HCT116 (cell line): ENCODE data around the gene PLCD1. TPM values are rescaled to one million over a fixed set of nuclear protein-coding genes. Genes with fewer than 3 reads are reported as not detected.

Source experiments
- ATAC-seq: fragments of 200-7000 bp; cut with Tn5 transposase; 2 replicates; pipeline ENCODE4 v1.9.1; 2020; ENCODE audit warnings: mild to moderate bottlenecking, moderate library complexity
- BruUV-seq: library from RNA; stranded (reverse); fragments of 400-500 nt; replicated peaks from 2 replicates; lab custom pipeline; 2021; lab: Mats Ljungman, UMichigan
- CTCF ChIA-PET: fragments of 300-600 bp; sonication (Branson Sonifier 250); formaldehyde crosslinking; loops from one replicate; lab custom pipeline; 2021; ENCODE audit warnings: antibody characterized with exemption; lab: Charles Lee
- POLR2A ChIA-PET: fragments of 300-600, 350-600 bp; sonication (Branson Sonifier 250); formaldehyde crosslinking; loops from one replicate; lab custom pipeline; 2021; ENCODE audit warnings: antibody characterized with exemption; lab: Charles Lee
- RAD21 ChIA-PET, 2 experiments: fragments of 300-600 bp; sonication (Branson Sonifier 250); formaldehyde crosslinking; loops; one replicate each; lab custom pipeline; 2023; ENCODE audit warnings: low total read pairs in 2 of 2; ENCODE audit not compliant: uncharacterized antibody in 2 of 2, unreplicated experiment in 2 of 2, low non-redundant PET in 1 of 2; lab: Charles Lee
- DNase-seq: peaks from one replicate; pipeline ENCODE4 v3.0.0-alpha.2; 2010; ENCODE audit warnings: low read depth, low spot score
- H2AFZ ChIP-seq: fragments of 200-600 bp; shearing (Covaris generic), sonication (generic); 2 replicates; pipeline ENCODE4 v1.6.1; 2017; ENCODE audit warnings: low read depth, mixed run types, mixed read lengths, antibody characterized with exemption, low read length; ENCODE audit not compliant: poor library complexity, severe bottlenecking
- H3K27ac ChIP-seq: 2 replicates; pipeline ENCODE4 v1.5.1; 2012; ENCODE audit warnings: low read depth, low read length
- H3K27me3 ChIP-seq: fragments of 200-600 bp; sonication (generic); 2 replicates; pipeline ENCODE4 v1.6.1; 2016; ENCODE audit warnings: mixed run types, low read length, mixed read lengths; ENCODE audit not compliant: insufficient read depth
- H3K36me3 ChIP-seq, 2 experiments: fragments of 200-500 bp in 1 of 2; fragments of 200-600 bp in 1 of 2; sonication (Bioruptor generic) in 1 of 2; sonication (generic) in 1 of 2; 2 replicates each; pipeline versions ENCODE4 v1.5.1 to v1.6.1; 2014 to 2016; ENCODE audit warnings: low read length in 2 of 2, inconsistent platforms in 1 of 2, mixed read lengths in 1 of 2, mixed run types in 1 of 2; ENCODE audit not compliant: insufficient read depth in 2 of 2, control insufficient read depth in 1 of 2
- H3K4me1 ChIP-seq, 2 experiments: fragments of 200-600 bp in 1 of 2; sonication (generic) in 1 of 2; 2 replicates each; pipeline versions ENCODE4 v1.5.1 to v1.6.1; 2012 to 2017; ENCODE audit warnings: low read length in 2 of 2, inconsistent platforms in 1 of 2, mild to moderate bottlenecking in 1 of 2, mixed read lengths in 1 of 2, mixed run types in 1 of 2, moderate library complexity in 1 of 2; ENCODE audit not compliant: insufficient read depth in 2 of 2, control insufficient read depth in 1 of 2
- H3K4me2 ChIP-seq: fragments of 200-600 bp; sonication (generic); 2 replicates; pipeline ENCODE4 v1.6.1; 2017; ENCODE audit warnings: mixed run types, low read length, mixed read lengths
- H3K4me3 ChIP-seq, 2 experiments: fragments of 200-600 bp in 1 of 2; sonication (generic) in 1 of 2; replicated peaks in 1 of 2; 2 replicates each; pipeline ENCODE4 v1.5.1; 2011 to 2016; ENCODE audit warnings: low read length in 2 of 2, control low read depth in 1 of 2, low read depth in 1 of 2, mild to moderate bottlenecking in 1 of 2, mixed read lengths in 1 of 2, mixed run types in 1 of 2
- H3K79me2 ChIP-seq: fragments of 200-600 bp; sonication (generic); 2 replicates; pipeline ENCODE4 v1.6.1; 2017; ENCODE audit warnings: mild to moderate bottlenecking, mixed run types, low read length, moderate library complexity, mixed read lengths; ENCODE audit not compliant: insufficient read depth
- H3K9ac ChIP-seq: fragments of 200-600 bp; sonication (generic); 2 replicates; pipeline ENCODE4 v1.6.1; 2016; ENCODE audit warnings: low read length, mixed read lengths
- H3K9me2 ChIP-seq: fragments of 200-600 bp; sonication (generic), shearing (Covaris generic); 2 replicates; pipeline ENCODE4 v1.6.1; 2017; ENCODE audit warnings: mixed run types, mild to moderate bottlenecking, moderate library complexity; ENCODE audit not compliant: insufficient read depth
- H3K9me3 ChIP-seq, 2 experiments: fragments of 200-500 bp in 1 of 2; fragments of 200-600 bp in 1 of 2; sonication (Bioruptor generic) in 1 of 2; sonication (generic) in 1 of 2; 2 replicates each; pipeline ENCODE4 v1.6.1; 2014 to 2017; ENCODE audit warnings: low read length in 2 of 2, mixed read lengths in 2 of 2, inconsistent platforms in 1 of 2, low read depth in 1 of 2, mild to moderate bottlenecking in 1 of 2, mixed run types in 1 of 2, moderate library complexity in 1 of 2; ENCODE audit not compliant: control insufficient read depth in 1 of 2, insufficient read depth in 1 of 2
- H4K20me1 ChIP-seq: fragments of 200-600 bp; sonication (generic), shearing (Covaris generic); 2 replicates; pipeline ENCODE4 v1.6.1; 2017; ENCODE audit warnings: mixed run types, mild to moderate bottlenecking, moderate library complexity; ENCODE audit not compliant: insufficient read depth
- ATF3 ChIP-seq: IDR thresholded peaks from 2 replicates; pipeline ENCODE4 v1.6.1; 2012
- CEBPB ChIP-seq: IDR thresholded peaks from 2 replicates; pipeline ENCODE4 v1.6.1; 2012; ENCODE audit warnings: low read depth
- CTCF ChIP-seq, 3 experiments: fragments of 200-600 bp in 1 of 3; sonication (generic) in 1 of 3; IDR thresholded peaks in 2 of 3; conservative IDR thresholded peaks in 1 of 3; 2 replicates each; pipeline ENCODE4 v1.5.1; 2012 to 2017; ENCODE audit warnings: low read depth in 2 of 3, low read length in 2 of 3, antibody characterized with exemption in 1 of 3, borderline replicate concordance in 1 of 3, control low read depth in 1 of 3, mild to moderate bottlenecking in 1 of 3, mixed read lengths in 1 of 3, mixed run types in 1 of 3, moderate library complexity in 1 of 3; ENCODE audit not compliant: insufficient read depth in 1 of 3
- ELF1 ChIP-seq: IDR thresholded peaks from 2 replicates; pipeline ENCODE4 v1.6.1; 2012; ENCODE audit warnings: low read depth, borderline replicate concordance
- EZH2 ChIP-seq: fragments of 200-600 bp; sonication (generic); IDR thresholded peaks from 2 replicates; pipeline ENCODE4 v1.6.1; 2017; ENCODE audit warnings: antibody characterized with exemption, mixed run types
- JUND ChIP-seq: IDR thresholded peaks from 2 replicates; pipeline ENCODE4 v1.6.1; 2012
- YY1 ChIP-seq: IDR thresholded peaks from 2 replicates; pipeline ENCODE4 v1.6.1; 2011; ENCODE audit warnings: low read length, low read depth, moderate library complexity, mild to moderate bottlenecking; ENCODE audit not compliant: insufficient replicate concordance; ENCODE audit errors: extremely low read depth
- ZBTB33 ChIP-seq: IDR thresholded peaks from 2 replicates; pipeline ENCODE4 v1.6.1; 2011; ENCODE audit warnings: mild to moderate bottlenecking, low read length, moderate library complexity; ENCODE audit not compliant: insufficient replicate concordance; ENCODE audit errors: extremely low read depth
- intact Hi-C: fragments of 100-400 bp; cut with micrococcal nuclease; formaldehyde crosslinking; loops from 2 replicates; pipeline ENCODE4 v1.10.0; 2022
- total RNA-seq: library from RNA; stranded (reverse); gene quantifications from one replicate; pipeline ENCODE4 v1.2.1, GENCODE V29; 2021; ENCODE audit not compliant: unreplicated experiment

The PLCD1 gene
- total RNA-seq, 1 experiment from 2014 or later = 15.9 TPM

- CTCF ChIA-PET = no interaction called here
These were observed 17.4 kb upstream of the PLCD1 start for GRCh38 chr3:38046821-38047220.

More at GRCh38 chr3:38046821-38047220, 17.4 kb upstream of the PLCD1 start:
- H3K27me3 ChIP-seq = no peaks in the 10 kb centered on the region
- H3K27ac ChIP-seq = no peak overlapping the region
- BruUV-seq = no TSS peak
- no peak for DNase-seq
- H2AFZ ChIP-seq = no peak overlapping the region
- H3K9ac ChIP-seq = no peak overlapping the region
- POLR2A ChIA-PET = no interaction called here
- no peaks in the 10 kb centered on the region for H3K36me3 ChIP-seq
- TF ChIP-seq CTCF (IDR thresholded peaks at IDR 0.05 in 2 of 3, conservative IDR thresholded peaks at IDR 0.05 in 1 of 3; ENCODE audit: borderline replicate concordance in 1 of 3, insufficient read depth in 1 of 3, low read depth in 2 of 3, low read length in 2 of 3) (no peak), ELF1 (no peak), ZBTB33 (no peak), CEBPB (no peak), YY1 (no peak), JUND (no peak), EZH2 (no peak), ATF3 (no peak)
- TF ChIP-seq, all 23 proteins: peak for 0
- no peak overlapping the region for H3K4me3 ChIP-seq
- H3K4me1 ChIP-seq = no peaks in the 10 kb centered on the region
- ATAC-seq = no peak
- H3K79me2 ChIP-seq = no peaks in the 10 kb centered on the region
- no peaks in the 10 kb centered on the region for H3K9me3 ChIP-seq
- RAD21 ChIA-PET = no interaction called here
- H3K4me2 ChIP-seq = no peak overlapping the region
- no peaks in the 10 kb centered on the region for H4K20me1 ChIP-seq
- H3K9me2 ChIP-seq = no peaks in the 10 kb centered on the region
- intact Hi-C loops = no loop called here
